Tibial nerve (tissue), 3 donors: ENCODE data around the gene CD63.

Experiments
- EP300 ChIP-seq, 2 donors: sonication (generic); formaldehyde crosslinking; IDR thresholded peaks; one replicate each; pipeline ENCODE4 v1.6.1; 2017; ENCODE audit warnings: antibody characterized with exemption in 2 of 2, mild to moderate bottlenecking in 1 of 2
- POLR2A ChIP-seq, 2 donors: fragments of 450-650 bp; IDR thresholded peaks; one replicate each; pipeline ENCODE4 v1.6.1; 2017; ENCODE audit warnings: antibody characterized with exemption in 2 of 2, mild to moderate bottlenecking in 2 of 2, moderate library complexity in 2 of 2

- peak; percentile 52 to 73 for TF ChIP-seq EP300 (IDR thresholded peaks at IDR 0.05)
- TF ChIP-seq POLR2A (IDR thresholded peaks at IDR 0.05), result no peak
Measured at GRCh38 chr12:55676707-55677106, 52.1 kb downstream of the CD63 start.
